ENCODE results near the gene CTNNA1. TPM values are rescaled to one million over a fixed set of nuclear protein-coding genes. Genes with fewer than 3 reads are reported as not detected.

The CTNNA1 gene
- polyA plus RNA-seq, 1 donor (not counting 4 experiments of a cell fraction or from before 2014, with no cell fraction given), result 119 TPM

- no peak for TF ChIP-seq CTCF (optimal IDR thresholded peaks at IDR 0.05 in 1 of 3, IDR thresholded peaks at IDR 0.05 in 1 of 3, conservative IDR thresholded peaks at IDR 0.05 in 1 of 3; ENCODE audit: extremely low read depth in 1 of 3, insufficient read depth in 2 of 3, low read length in 3 of 3)
- TF ChIP-seq EZH2 (IDR thresholded peaks at IDR 0.05; ENCODE audit: low read length), result no peak
- no peak for DNase-seq (ENCODE audit: low read depth, low spot score)
- Histone ChIP-seq H3K36me3 (ENCODE audit: control insufficient read depth in 2 of 2, extremely low read depth in 1 of 2, insufficient read depth in 2 of 2, low read length in 2 of 2) (peaks cover 1 to 4% of the 10 kb centered on the region in 2 experiments), H3K27me3 (ENCODE audit: control insufficient read depth, extremely low read depth, insufficient read depth, low read length) (no peaks in the 10 kb centered on the region), H3K4me1 (ENCODE audit: control insufficient read depth, extremely low read depth, insufficient read depth, low read length) (peaks cover 4% of the 10 kb centered on the region), H3K9ac (ENCODE audit: control insufficient read depth, extremely low read depth, insufficient read depth, low read length) (no peak overlapping the region), H3K9me1 (ENCODE audit: control insufficient read depth, extremely low read depth, insufficient read depth, low read length) (no peaks in the 10 kb centered on the region), H2AFZ (ENCODE audit: control insufficient read depth, low read length) (no peak overlapping the region), H3K4me3 (ENCODE audit: control insufficient read depth in 2 of 3, extremely low read depth in 1 of 3, insufficient read depth in 2 of 3, low read depth in 1 of 3, low read length in 3 of 3) (no peak overlapping the region), H4K20me1 (ENCODE audit: control insufficient read depth, extremely low read depth, insufficient read depth, low read length) (no peaks in the 10 kb centered on the region), H3K9me3 (ENCODE audit: control insufficient read depth, low read depth, low read length) (no peaks in the 10 kb centered on the region), H3K27ac (ENCODE audit: control insufficient read depth, insufficient read depth, low read length) (no peak overlapping the region), H3K4me2 (ENCODE audit: control insufficient read depth, extremely low read depth, insufficient read depth, low read depth, low read length) (no peak overlapping the region), H3K79me2 (ENCODE audit: control insufficient read depth, insufficient read depth, low read length) (no peaks in the 10 kb centered on the region)
- no peak for FAIRE-seq
- dilution Hi-C loops (cut with MboI; ENCODE audit: extremely low pct_ligation_motif_present, low sequenced_read_pairs), result no loop called here
Observed at GRCh38 chr5:138943599-138944173, 190.5 kb downstream of the CTNNA1 start.

DNA sequence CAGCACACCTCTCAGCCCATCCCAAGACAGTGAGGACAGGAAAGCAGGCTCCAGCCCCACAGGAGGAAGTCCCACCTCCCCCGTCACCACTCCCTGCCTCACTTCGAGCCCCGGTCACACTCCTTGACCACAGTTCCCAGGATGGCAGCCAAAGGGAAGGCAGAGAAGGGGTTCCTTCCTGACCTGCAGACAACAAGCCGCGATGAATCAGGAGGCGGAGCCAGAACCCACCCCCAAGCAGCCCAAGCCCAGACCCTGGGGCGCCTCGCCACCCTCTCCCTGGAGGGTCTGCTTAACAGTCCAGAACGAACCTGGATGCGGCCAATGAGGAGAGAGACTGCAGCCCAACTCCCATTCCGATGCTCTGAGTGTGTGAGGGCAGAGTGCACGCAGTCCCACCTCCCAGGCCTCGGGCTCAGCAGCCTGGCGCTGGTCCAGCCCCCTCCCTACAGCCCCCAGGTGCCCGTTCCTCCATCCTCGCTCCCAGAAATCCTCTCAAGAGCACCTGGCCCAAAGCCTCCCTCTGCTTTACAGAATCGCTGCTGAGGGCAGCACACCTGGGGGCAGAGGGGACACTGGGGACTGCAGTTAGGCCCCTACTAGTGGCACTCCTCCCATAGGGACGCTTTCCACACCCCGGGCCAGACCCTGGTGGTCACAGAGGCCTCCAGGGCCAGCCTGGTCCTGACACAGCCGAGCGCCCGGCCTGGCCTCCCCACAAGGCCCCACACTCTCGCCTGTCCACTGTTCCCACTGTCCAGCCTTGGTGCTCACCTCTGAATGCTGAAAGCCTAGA, 191.5 kb downstream of the CTNNA1 start:
- Histone ChIP-seq H3K9me3 (ENCODE audit: control insufficient read depth, low read depth, low read length) (no peaks in the 10 kb centered on the region), H3K27me3 (ENCODE audit: control insufficient read depth, extremely low read depth, insufficient read depth, low read length) (no peaks in the 10 kb centered on the region), H3K27ac (ENCODE audit: control insufficient read depth, insufficient read depth, low read length) (no peak overlapping the region), H3K4me1 (ENCODE audit: control insufficient read depth, extremely low read depth, insufficient read depth, low read length) (peaks cover 4% of the 10 kb centered on the region), H3K4me2 (ENCODE audit: control insufficient read depth, extremely low read depth, insufficient read depth, low read depth, low read length) (no peak overlapping the region), H4K20me1 (ENCODE audit: control insufficient read depth, extremely low read depth, insufficient read depth, low read length) (no peaks in the 10 kb centered on the region), H3K79me2 (ENCODE audit: control insufficient read depth, insufficient read depth, low read length) (no peaks in the 10 kb centered on the region), H3K4me3 (ENCODE audit: control insufficient read depth in 2 of 3, extremely low read depth in 1 of 3, insufficient read depth in 2 of 3, low read depth in 1 of 3, low read length in 3 of 3) (no peak overlapping the region), H2AFZ (ENCODE audit: control insufficient read depth, low read length) (no peak overlapping the region), H3K36me3 (ENCODE audit: control insufficient read depth in 2 of 2, extremely low read depth in 1 of 2, insufficient read depth in 2 of 2, low read length in 2 of 2) (peaks cover 1 to 4% of the 10 kb centered on the region in 2 experiments), H3K9me1 (ENCODE audit: control insufficient read depth, extremely low read depth, insufficient read depth, low read length) (no peaks in the 10 kb centered on the region), H3K9ac (ENCODE audit: control insufficient read depth, extremely low read depth, insufficient read depth, low read length) (no peak overlapping the region)
- TF ChIP-seq CTCF (optimal IDR thresholded peaks at IDR 0.05 in 1 of 3, IDR thresholded peaks at IDR 0.05 in 1 of 3, conservative IDR thresholded peaks at IDR 0.05 in 1 of 3; ENCODE audit: extremely low read depth in 1 of 3, insufficient read depth in 2 of 3, low read length in 3 of 3) (no peak), EZH2 (IDR thresholded peaks at IDR 0.05; ENCODE audit: low read length) (no peak)
- no peak for FAIRE-seq
- dilution Hi-C loops (cut with MboI; ENCODE audit: extremely low pct_ligation_motif_present, low sequenced_read_pairs), result no loop called here
- DNase-seq (ENCODE audit: low read depth, low spot score), result peak; percentile 11

Measured in keratinocyte (primary cell).